ENCODE data around the gene NAV2.

The NAV2 gene

DNA sequence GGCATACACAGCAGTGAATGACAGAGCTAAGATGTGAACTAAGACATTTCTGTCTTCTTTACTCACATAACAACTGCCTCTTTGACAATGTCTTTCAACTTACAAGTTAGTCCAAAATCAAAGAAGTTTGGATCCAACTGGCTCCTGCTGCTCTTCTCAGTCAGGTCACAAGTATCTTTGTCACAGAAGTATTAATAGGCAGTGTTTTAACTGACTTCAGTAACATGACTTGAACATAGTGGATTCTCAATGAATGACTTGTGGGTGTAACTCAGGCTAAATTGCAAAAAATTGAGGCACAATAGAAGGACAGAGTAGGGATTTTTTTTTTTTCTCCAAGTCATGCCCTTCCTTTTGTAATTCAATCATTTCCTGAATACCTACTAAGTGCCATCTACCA, 425.0 kb downstream of the NAV2 start:
- DNase-seq, result no peak

DNA sequence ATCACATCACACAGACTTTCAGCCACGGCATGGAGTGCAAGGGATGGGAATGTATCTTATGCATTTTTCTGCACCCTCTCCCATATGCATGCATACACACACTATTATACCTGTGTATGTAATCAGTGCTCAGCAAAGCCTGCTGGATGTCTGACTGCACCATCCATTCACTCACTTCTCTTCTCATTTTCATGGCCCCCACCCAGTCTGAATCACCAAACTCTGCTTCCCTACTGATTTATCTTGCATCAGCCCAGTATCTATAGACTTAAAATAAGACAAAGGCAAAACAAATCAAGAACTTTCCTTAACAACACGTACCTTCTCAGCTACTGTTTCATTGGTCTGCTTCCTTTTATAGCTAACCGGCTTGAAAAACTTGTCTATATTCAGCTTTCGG, 426.1 kb downstream of the NAV2 start:
- DNase-seq, result no peak

DNA sequence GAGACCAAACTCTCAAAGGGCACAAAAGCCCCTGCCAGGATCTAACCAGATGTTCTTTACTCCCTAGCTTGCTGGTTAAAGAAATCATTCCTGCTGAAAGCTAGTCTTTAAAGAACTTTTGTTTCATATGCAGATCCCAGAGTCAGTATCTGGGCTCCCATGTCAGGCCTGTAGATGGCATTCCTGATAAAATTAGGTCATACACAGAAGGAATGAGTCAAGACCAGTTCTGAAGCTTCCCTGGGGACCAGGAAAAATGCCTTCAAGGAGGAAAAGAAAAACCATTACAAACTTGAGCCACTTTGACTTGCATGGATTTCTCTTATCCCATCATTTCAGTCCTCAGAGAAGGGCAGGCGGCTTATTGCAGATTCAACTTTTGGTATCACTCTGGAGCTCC, 441.7 kb downstream of the NAV2 start:
- DNase-seq, result no peak

DNA sequence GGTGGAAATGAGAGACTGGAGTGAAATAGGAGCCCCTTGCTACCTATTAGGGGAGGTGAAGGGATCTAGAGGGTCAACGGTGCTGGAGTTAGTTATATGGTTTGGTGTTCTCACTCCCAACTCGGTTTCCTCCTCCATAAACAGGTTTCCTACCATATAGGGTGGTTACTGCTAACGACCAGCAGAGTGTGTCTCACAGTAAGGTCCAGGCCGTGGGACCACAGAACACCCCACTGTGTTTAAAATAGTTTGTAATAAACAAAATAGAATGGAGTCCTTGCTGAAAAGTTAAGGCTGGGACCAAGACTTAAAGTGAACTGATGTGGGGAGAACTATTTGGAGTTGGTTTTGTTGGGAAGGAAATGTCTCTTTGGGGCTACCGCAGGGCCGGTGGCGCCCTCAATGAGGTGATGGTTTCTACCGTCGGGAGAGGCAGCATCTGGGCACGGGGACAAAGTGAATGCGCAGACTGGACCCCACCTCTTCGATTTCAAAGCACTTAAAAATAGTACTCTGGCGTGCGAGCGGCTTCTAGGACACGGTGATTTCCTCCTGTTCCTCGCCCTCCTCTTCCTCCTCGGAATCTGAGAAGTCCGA, 443.1 kb downstream of the NAV2 start:
- DNase-seq, result no peak

- DNase-seq, result peak; percentile 74
These were observed 443.7 kb downstream of the NAV2 start for GRCh38 chr11:20156280-20156875.

DNA sequence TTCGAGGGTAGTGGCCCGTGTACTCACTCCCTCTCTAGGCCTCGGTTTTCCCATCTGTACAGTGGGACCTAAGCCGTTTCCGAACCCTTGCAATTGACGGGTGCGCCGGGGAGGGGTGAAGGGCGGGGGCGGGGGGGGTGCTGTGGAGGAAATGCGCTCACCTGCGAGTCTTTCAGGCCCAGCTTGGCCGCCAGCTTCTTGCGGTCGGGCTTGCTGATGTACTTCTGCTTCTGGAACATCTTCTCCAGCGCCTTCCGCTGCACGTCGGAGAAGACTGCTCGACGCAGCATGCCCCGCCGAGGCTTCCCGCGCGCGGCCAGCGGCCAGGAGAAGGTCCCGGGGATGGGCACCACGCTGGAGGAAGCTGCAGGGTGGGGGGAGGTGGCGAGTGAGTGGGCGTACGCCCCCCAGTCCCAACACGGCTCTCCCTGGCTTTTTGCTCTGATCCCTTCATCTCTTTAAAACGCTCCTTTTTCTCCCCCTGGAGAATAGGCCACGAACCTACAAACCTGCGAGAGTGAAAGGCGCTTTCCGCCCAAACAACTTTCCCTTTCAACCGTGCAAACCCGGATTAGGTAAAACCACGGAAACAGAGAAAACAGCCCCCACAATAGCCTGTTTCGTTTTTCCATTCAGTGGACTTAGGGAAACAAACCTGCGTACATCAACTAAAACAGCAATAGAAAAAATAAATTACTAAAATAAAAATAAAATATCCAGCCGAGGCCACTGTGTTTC, 444.4 kb downstream of the NAV2 start:
- peak; percentile 52 for DNase-seq

DNA sequence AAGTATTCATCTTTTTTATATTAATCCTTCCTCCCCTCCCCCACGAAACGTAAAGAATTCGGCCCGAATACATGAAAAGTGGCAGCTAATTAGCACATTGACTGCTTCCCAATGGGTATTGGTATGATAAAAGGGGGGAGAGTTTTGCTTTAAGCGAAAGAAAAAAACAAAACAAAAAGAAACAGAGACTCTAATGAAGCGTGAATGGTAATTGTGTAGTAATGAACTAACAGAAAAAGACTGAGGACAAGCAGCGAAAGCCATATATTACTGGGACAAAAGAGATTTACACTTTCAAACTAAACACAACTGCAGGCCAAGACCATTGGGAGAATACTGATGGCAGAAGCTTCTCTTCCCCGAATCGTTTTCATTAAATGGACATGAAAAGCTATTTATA, 445.1 kb downstream of the NAV2 start:
- DNase-seq, result no peak

DNA sequence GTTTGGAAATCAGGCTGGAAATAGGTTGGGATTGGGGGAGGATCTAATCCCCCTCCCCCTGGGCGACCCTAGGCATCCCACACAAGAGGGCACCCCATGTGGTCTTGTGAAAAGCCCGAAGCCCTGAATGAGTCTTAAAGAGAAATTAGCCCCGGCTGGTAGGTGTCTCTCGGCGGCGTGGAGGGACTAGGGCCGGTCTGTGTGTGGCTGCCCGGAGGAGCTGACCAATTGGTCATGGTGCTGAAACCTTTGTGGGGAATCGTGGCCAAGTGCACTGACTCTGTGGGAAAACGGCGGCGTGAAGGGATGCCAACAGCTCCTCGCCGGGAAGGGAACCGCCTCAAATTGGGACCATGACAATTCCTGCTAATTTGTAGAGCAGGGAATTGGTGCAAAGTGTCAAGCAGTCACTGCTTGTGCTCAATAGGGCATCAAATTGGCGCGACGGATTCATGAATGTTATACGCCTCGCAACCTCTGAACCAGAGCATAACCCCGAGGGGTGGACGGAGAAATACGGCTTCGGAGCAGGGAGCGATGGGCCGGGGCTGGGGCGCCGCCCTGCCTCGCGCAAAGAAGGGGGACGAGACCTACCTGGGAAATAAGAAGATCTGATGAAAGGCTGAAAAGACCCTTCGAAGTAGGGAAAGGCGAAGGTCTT, 446.1 kb downstream of the NAV2 start:
- DNase-seq, result no peak

- DNase-seq, result no peak
These were observed 447.1 kb downstream of the NAV2 start for GRCh38 chr11:20159466-20160381.

DNA sequence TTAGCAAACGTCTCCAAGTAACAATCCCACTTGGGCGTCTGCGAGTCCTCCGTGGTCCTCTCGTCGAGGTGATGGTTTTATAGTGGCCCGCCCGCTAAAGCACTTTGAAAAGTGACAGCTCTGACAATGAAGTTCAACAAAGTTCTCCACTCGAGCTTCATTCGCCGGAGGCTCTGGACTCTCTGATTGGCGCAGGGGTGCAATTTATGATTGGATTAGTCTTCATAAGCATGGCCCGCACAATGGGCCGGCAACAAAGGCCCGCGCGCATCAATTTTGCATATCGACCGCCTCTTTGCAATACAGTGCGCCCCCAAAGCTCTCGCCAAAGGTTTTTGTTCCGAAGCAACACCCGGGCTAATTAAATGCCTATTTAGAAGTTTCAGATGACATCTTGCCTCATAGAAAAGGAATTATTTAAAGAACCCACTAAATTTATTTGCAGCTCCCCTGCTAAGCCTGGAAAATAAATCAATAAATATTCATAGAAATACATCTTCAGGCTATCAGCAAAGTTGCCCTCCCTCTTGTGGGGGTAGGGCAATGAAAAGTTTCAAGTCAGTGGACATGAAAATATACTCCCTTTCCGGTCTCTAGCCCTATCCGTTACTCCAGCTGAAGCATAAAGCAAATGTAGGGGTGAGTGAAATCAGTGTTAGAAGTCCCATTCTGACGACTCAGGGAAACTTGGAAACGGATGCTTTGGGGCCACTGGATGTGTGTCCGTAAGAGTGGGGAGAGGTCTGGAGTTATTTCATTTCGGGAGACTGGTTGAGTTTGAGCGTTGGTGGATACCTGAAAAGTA, 448.0 kb downstream of the NAV2 start, which contains the start of gene DBX1:
TSS of gene DBX1 (minus strand) at position 51 of the 805 bp plus-strand sequence. CDS start 151 bp downstream, outside the sequence.
- no peak for DNase-seq

DNA sequence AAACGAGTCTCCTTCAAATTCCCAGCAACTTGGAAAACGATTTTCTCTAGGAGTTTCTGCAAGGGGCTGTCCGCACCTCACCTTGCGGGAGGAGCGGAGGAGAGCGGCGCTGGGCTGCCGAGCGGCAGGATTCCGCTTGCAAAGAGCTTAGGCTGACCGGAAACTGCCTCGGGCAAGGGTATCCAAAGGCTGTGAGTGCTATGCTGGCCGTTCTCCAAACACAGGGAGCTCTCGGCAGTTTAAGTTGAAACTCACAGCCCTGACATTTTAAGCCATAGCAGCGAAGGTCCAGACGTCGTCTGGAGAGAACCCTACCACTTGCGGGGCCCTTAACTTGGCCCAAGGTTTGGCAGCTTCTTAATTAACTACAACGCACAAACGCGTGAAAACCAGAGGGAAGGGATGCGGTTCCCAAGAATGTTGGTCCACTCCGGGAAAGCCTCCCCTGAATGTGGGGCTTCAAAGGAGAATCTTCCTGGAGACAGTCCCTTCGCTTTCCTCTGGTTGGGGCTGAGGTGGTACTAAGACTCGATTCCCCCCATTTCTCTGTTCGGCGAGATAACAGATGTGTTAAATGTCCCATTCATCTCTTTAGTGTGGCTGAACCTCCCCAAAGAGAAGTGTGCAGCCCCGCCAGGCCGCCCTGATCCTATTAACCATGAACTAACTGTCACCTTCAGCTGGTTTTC, 448.7 kb downstream of the NAV2 start:
- no peak for DNase-seq

- DNase-seq, result no peak
These were observed 449.5 kb downstream of the NAV2 start for GRCh38 chr11:20161923-20162744.

DNA sequence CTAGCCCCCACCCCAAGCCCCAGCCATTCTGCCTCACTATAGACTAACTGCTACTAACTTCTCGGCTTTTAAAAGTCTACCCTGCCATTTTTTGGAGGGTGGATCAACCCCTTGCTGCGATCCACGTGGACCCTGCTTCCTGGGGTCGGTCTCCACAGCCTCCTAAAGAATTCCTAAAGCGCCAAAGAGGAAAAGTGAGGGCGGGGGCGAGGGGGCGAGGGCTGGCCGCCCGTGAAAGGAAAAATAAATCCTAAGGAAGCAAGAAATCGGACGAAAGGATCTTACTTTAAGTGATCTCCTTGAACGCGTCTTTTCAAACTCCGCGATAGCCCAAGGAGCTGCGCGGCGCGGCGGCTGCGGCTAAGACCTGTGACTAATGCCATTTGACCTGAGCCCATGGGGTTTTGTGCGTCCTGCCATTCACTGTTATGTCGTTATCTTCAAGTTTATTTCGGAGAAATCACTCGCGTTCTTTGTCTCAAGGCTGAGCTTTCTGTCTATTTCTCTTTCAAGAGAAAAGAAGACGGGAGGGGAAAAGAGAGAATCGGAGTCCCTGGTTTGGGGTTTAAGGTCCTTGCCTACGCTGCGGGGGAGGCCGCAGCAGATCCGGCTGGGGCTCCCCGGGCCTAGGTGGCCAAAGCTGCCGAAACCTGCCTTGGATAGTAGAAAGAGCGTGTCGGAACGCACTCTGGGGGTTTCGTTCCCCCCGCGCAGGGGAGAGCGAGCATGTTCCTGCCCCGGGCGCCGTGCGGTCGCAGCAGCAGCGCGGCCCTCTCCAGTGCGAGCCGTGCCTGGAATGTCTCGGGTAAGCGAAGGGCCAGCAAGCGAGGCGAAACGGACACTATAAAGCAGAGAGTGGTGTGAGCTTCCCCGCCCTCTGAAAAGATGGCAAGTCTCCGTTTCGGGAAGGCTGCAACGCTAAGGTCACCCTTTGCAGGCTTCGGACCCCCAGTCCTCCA, 450.5 kb downstream of the NAV2 start:
- no peak for DNase-seq

GRCh38 chr11:20163783-20164481, 451.3 kb downstream of the NAV2 start:
- no peak for DNase-seq

Data from CD4-positive, alpha-beta T cell treated with Interleukin-10 for 1 hour (primary cell).